Measurements from ENCODE around the gene VRK2.

DNA sequence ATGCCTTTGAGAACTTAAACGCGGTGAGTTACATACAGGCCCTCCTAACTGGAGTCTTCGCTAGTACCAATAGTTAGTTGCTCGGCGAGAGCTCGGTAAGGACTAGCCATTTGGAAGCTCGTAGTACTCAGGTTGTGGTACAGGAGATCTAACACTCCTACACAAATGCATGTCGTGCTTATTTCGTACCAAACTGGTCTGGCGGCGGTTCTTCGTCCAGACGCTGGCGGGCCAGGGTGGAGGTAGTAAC is 346 bp upstream of the VRK2 start:
- TF ChIP-seq POLR2A (IDR thresholded peaks at IDR 0.05; ENCODE audit: borderline replicate concordance, extremely low read depth, insufficient read depth, insufficient read length) (no peak), EZH2 (IDR thresholded peaks at IDR 0.05) (no peak), FOSL1 (IDR thresholded peaks at IDR 0.05; ENCODE audit: low read depth) (no peak), POLR2AphosphoS5 (IDR thresholded peaks at IDR 0.05; ENCODE audit: low read depth, low read length) (no peak), YY1 (IDR thresholded peaks at IDR 0.05; ENCODE audit: extremely low read depth, insufficient replicate concordance, low read depth, low read length) (no peak), ZFX (IDR thresholded peaks at IDR 0.05) (no peak), JUND (IDR thresholded peaks at IDR 0.05) (no peak), CBX3 (IDR thresholded peaks at IDR 0.05; ENCODE audit: low read depth) (no peak), CEBPB (IDR thresholded peaks at IDR 0.05; ENCODE audit: low read depth) (no peak)
- TF ChIP-seq, protein P1, sequence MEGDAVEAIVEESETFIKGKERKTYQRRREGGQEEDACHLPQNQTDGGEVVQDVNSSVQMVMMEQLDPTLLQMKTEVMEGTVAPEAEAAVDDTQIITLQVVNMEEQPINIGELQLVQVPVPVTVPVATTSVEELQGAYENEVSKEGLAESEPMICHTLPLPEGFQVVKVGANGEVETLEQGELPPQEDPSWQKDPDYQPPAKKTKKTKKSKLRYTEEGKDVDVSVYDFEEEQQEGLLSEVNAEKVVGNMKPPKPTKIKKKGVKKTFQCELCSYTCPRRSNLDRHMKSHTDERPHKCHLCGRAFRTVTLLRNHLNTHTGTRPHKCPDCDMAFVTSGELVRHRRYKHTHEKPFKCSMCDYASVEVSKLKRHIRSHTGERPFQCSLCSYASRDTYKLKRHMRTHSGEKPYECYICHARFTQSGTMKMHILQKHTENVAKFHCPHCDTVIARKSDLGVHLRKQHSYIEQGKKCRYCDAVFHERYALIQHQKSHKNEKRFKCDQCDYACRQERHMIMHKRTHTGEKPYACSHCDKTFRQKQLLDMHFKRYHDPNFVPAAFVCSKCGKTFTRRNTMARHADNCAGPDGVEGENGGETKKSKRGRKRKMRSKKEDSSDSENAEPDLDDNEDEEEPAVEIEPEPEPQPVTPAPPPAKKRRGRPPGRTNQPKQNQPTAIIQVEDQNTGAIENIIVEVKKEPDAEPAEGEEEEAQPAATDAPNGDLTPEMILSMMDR (IDR thresholded peaks at IDR 0.05 in 2 of 3, conservative IDR thresholded peaks at IDR 0.05 in 1 of 3; ENCODE audit: borderline replicate concordance in 1 of 3, insufficient read depth in 1 of 3, low read depth in 2 of 3, low read length in 2 of 3), result no peak
- TF ChIP-seq, protein P2, sequence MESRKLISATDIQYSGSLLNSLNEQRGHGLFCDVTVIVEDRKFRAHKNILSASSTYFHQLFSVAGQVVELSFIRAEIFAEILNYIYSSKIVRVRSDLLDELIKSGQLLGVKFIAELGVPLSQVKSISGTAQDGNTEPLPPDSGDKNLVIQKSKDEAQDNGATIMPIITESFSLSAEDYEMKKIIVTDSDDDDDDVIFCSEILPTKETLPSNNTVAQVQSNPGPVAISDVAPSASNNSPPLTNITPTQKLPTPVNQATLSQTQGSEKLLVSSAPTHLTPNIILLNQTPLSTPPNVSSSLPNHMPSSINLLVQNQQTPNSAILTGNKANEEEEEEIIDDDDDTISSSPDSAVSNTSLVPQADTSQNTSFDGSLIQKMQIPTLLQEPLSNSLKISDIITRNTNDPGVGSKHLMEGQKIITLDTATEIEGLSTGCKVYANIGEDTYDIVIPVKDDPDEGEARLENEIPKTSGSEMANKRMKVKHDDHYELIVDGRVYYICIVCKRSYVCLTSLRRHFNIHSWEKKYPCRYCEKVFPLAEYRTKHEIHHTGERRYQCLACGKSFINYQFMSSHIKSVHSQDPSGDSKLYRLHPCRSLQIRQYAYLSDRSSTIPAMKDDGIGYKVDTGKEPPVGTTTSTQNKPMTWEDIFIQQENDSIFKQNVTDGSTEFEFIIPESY (IDR thresholded peaks at IDR 0.05; ENCODE audit: extremely low read depth, insufficient replicate concordance, low read length), result no peak
- TF ChIP-seq, protein P3, sequence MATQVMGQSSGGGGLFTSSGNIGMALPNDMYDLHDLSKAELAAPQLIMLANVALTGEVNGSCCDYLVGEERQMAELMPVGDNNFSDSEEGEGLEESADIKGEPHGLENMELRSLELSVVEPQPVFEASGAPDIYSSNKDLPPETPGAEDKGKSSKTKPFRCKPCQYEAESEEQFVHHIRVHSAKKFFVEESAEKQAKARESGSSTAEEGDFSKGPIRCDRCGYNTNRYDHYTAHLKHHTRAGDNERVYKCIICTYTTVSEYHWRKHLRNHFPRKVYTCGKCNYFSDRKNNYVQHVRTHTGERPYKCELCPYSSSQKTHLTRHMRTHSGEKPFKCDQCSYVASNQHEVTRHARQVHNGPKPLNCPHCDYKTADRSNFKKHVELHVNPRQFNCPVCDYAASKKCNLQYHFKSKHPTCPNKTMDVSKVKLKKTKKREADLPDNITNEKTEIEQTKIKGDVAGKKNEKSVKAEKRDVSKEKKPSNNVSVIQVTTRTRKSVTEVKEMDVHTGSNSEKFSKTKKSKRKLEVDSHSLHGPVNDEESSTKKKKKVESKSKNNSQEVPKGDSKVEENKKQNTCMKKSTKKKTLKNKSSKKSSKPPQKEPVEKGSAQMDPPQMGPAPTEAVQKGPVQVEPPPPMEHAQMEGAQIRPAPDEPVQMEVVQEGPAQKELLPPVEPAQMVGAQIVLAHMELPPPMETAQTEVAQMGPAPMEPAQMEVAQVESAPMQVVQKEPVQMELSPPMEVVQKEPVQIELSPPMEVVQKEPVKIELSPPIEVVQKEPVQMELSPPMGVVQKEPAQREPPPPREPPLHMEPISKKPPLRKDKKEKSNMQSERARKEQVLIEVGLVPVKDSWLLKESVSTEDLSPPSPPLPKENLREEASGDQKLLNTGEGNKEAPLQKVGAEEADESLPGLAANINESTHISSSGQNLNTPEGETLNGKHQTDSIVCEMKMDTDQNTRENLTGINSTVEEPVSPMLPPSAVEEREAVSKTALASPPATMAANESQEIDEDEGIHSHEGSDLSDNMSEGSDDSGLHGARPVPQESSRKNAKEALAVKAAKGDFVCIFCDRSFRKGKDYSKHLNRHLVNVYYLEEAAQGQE (IDR thresholded peaks at IDR 0.05; ENCODE audit: low read depth), result no peak
